Activated naive CD8-positive, alpha-beta T cell treated with anti-CD3 and anti-CD28 coated beads for 36 hours (primary cell): ENCODE results near the gene CSNK2A3. TPM values are rescaled to one million over a fixed set of nuclear protein-coding genes. Genes with fewer than 3 reads are reported as not detected.

ENCODE experiments used
- DNase-seq: peaks from one replicate; pipeline ENCODE4 v3.0.0; 2021
- H3K27ac Mint-ChIP-seq: one replicate; pipeline ENCODE4 v1.8.0; 2022; ENCODE audit warnings: mild to moderate bottlenecking, moderate library complexity, mixed read lengths
- H3K27me3 Mint-ChIP-seq: one replicate; pipeline ENCODE4 v1.8.0; 2022; ENCODE audit warnings: mild to moderate bottlenecking, mixed read lengths
- H3K36me3 Mint-ChIP-seq: one replicate; pipeline ENCODE4 v1.8.0; 2021; ENCODE audit warnings: mild to moderate bottlenecking, mixed read lengths
- H3K4me1 Mint-ChIP-seq: one replicate; pipeline ENCODE4 v1.8.0; 2021; ENCODE audit warnings: mixed read lengths
- H3K4me3 Mint-ChIP-seq: one replicate; pipeline ENCODE4 v1.8.0; 2022; ENCODE audit warnings: mild to moderate bottlenecking, moderate library complexity, mixed read lengths
- H3K9me3 Mint-ChIP-seq: one replicate; pipeline ENCODE4 v1.8.0; 2022; ENCODE audit warnings: mixed read lengths
- total RNA-seq, 2 experiments: library from RNA; stranded (reverse); gene quantifications; one replicate each; pipeline ENCODE4 v1.2.3, GENCODE V29; 2021

Gene CSNK2A3
- total RNA-seq, 2 experiments from 2014 or later, result 2.5 to 3.4 TPM

- no peaks in the 10 kb centered on the region for H3K36me3 Mint-ChIP-seq
- no peaks in the 10 kb centered on the region for H3K9me3 Mint-ChIP-seq
- peaks cover 10% of the 10 kb centered on the region for H3K27me3 Mint-ChIP-seq
- DNase-seq, result no peak
- no peak overlapping the region for H3K4me3 Mint-ChIP-seq
- no peak overlapping the region for H3K27ac Mint-ChIP-seq
- no peaks in the 10 kb centered on the region for H3K4me1 Mint-ChIP-seq
Measured at GRCh38 chr11:11332141-11332710, 20.8 kb downstream of the CSNK2A3 start.

GRCh38 chr11:11329062-11329806, 23.8 kb downstream of the CSNK2A3 start:
- Mint-ChIP-seq H3K4me1 (no peaks in the 10 kb centered on the region), H3K27me3 (peaks cover 6% of the 10 kb centered on the region), H3K27ac (no peak overlapping the region), H3K9me3 (no peaks in the 10 kb centered on the region), H3K4me3 (no peak overlapping the region), H3K36me3 (peaks cover 7% of the 10 kb centered on the region)
- DNase-seq, result no peak

GRCh38 chr11:11324090-11324489, 29.0 kb downstream of the CSNK2A3 start:
- Mint-ChIP-seq H3K27ac (no peak overlapping the region), H3K4me3 (no peak overlapping the region), H3K36me3 (peaks cover 15% of the 10 kb centered on the region), H3K27me3 (no peaks in the 10 kb centered on the region), H3K4me1 (no peaks in the 10 kb centered on the region), H3K9me3 (peaks cover 9% of the 10 kb centered on the region)
- DNase-seq, result no peak

- no peak for DNase-seq
- Mint-ChIP-seq H3K27ac (no peak overlapping the region), H3K27me3 (no peaks in the 10 kb centered on the region), H3K36me3 (peaks cover 15% of the 10 kb centered on the region), H3K4me3 (no peak overlapping the region), H3K9me3 (peaks cover 9% of the 10 kb centered on the region), H3K4me1 (no peaks in the 10 kb centered on the region)
Measured at GRCh38 chr11:11322101-11322500, 30.9 kb downstream of the CSNK2A3 start.

GRCh38 chr11:11320825-11321224, 32.2 kb downstream of the CSNK2A3 start:
- Mint-ChIP-seq H3K36me3 (peaks cover 12% of the 10 kb centered on the region), H3K9me3 (peaks cover 9% of the 10 kb centered on the region), H3K27ac (no peak overlapping the region), H3K27me3 (no peaks in the 10 kb centered on the region), H3K4me3 (no peak overlapping the region), H3K4me1 (no peaks in the 10 kb centered on the region)
- DNase-seq, result no peak

GRCh38 chr11:11318961-11319360, 34.1 kb downstream of the CSNK2A3 start:
- no peak overlapping the region for H3K27ac Mint-ChIP-seq
- peaks cover 6% of the 10 kb centered on the region for H3K36me3 Mint-ChIP-seq
- peaks cover 9% of the 10 kb centered on the region for H3K9me3 Mint-ChIP-seq
- no peak overlapping the region for H3K4me3 Mint-ChIP-seq
- no peaks in the 10 kb centered on the region for H3K27me3 Mint-ChIP-seq
- H3K4me1 Mint-ChIP-seq, result no peaks in the 10 kb centered on the region
- no peak for DNase-seq

GRCh38 chr11:11318461-11318860, 34.6 kb downstream of the CSNK2A3 start:
- peaks cover 9% of the 10 kb centered on the region for H3K9me3 Mint-ChIP-seq
- H3K36me3 Mint-ChIP-seq, result peaks cover 1% of the 10 kb centered on the region
- no peaks in the 10 kb centered on the region for H3K4me1 Mint-ChIP-seq
- no peak for DNase-seq
- no peaks in the 10 kb centered on the region for H3K27me3 Mint-ChIP-seq
- H3K27ac Mint-ChIP-seq, result no peak overlapping the region
- H3K4me3 Mint-ChIP-seq, result no peak overlapping the region

- Mint-ChIP-seq H3K27ac (no peak overlapping the region), H3K36me3 (peaks cover under 1% of the 10 kb centered on the region), H3K9me3 (no peaks in the 10 kb centered on the region), H3K4me3 (no peak overlapping the region), H3K27me3 (no peaks in the 10 kb centered on the region), H3K4me1 (no peaks in the 10 kb centered on the region)
- DNase-seq, result no peak
Measured at GRCh38 chr11:11316651-11317230, 36.3 kb downstream of the CSNK2A3 start.

- Mint-ChIP-seq H3K4me1 (peaks cover 4% of the 10 kb centered on the region), H3K4me3 (no peak overlapping the region), H3K9me3 (peaks cover 6% of the 10 kb centered on the region), H3K27me3 (no peaks in the 10 kb centered on the region), H3K27ac (no peak overlapping the region), H3K36me3 (no peaks in the 10 kb centered on the region)
- no peak for DNase-seq
Measured at GRCh38 chr11:11313902-11314692, 39.0 kb downstream of the CSNK2A3 start.

- H3K4me1 Mint-ChIP-seq, result peaks cover 4% of the 10 kb centered on the region
- DNase-seq, result no peak
- no peak overlapping the region for H3K27ac Mint-ChIP-seq
- H3K27me3 Mint-ChIP-seq, result no peaks in the 10 kb centered on the region
- H3K4me3 Mint-ChIP-seq, result no peak overlapping the region
- no peaks in the 10 kb centered on the region for H3K36me3 Mint-ChIP-seq
- peaks cover 6% of the 10 kb centered on the region for H3K9me3 Mint-ChIP-seq
Measured at GRCh38 chr11:11313426-11313825, 39.6 kb downstream of the CSNK2A3 start.

- Mint-ChIP-seq H3K27me3 (no peaks in the 10 kb centered on the region), H3K36me3 (peaks cover 1% of the 10 kb centered on the region), H3K27ac (no peak overlapping the region), H3K4me1 (peaks cover 4% of the 10 kb centered on the region), H3K9me3 (peaks cover 6% of the 10 kb centered on the region), H3K4me3 (no peak overlapping the region)
- no peak for DNase-seq
Measured at GRCh38 chr11:11312738-11313137, 40.3 kb downstream of the CSNK2A3 start.

- no peak overlapping the region for H3K27ac Mint-ChIP-seq
- DNase-seq, result no peak
- no peaks in the 10 kb centered on the region for H3K27me3 Mint-ChIP-seq
- H3K36me3 Mint-ChIP-seq, result peaks cover 1% of the 10 kb centered on the region
- H3K4me1 Mint-ChIP-seq, result peaks cover 4% of the 10 kb centered on the region
- H3K4me3 Mint-ChIP-seq, result no peak overlapping the region
- H3K9me3 Mint-ChIP-seq, result peaks cover 6% of the 10 kb centered on the region
Measured at GRCh38 chr11:11311169-11311568, 41.9 kb downstream of the CSNK2A3 start.

- no peak overlapping the region for H3K27ac Mint-ChIP-seq
- peaks cover 4% of the 10 kb centered on the region for H3K4me1 Mint-ChIP-seq
- peaks cover 1% of the 10 kb centered on the region for H3K36me3 Mint-ChIP-seq
- H3K4me3 Mint-ChIP-seq, result no peak overlapping the region
- H3K9me3 Mint-ChIP-seq, result peaks cover 6% of the 10 kb centered on the region
- H3K27me3 Mint-ChIP-seq, result no peaks in the 10 kb centered on the region
- no peak for DNase-seq
Measured at GRCh38 chr11:11309906-11310305, 43.1 kb downstream of the CSNK2A3 start.

GRCh38 chr11:11308249-11308648, 44.8 kb downstream of the CSNK2A3 start:
- peaks cover 6% of the 10 kb centered on the region for H3K9me3 Mint-ChIP-seq
- DNase-seq, result no peak
- no peak overlapping the region for H3K4me3 Mint-ChIP-seq
- H3K4me1 Mint-ChIP-seq, result peaks cover 4% of the 10 kb centered on the region
- H3K27me3 Mint-ChIP-seq, result no peaks in the 10 kb centered on the region
- H3K36me3 Mint-ChIP-seq, result peaks cover 1% of the 10 kb centered on the region
- no peak overlapping the region for H3K27ac Mint-ChIP-seq

GRCh38 chr11:11306855-11307254, 46.2 kb downstream of the CSNK2A3 start:
- Mint-ChIP-seq H3K27ac (no peak overlapping the region), H3K36me3 (peaks cover 1% of the 10 kb centered on the region)
- no peak for DNase-seq

More at GRCh38 chr11:11306855-11307254, 46.2 kb downstream of the CSNK2A3 start:
- Mint-ChIP-seq H3K4me3 (no peak overlapping the region), H3K4me1 (peaks cover 4% of the 10 kb centered on the region), H3K27me3 (no peaks in the 10 kb centered on the region), H3K9me3 (peaks cover 6% of the 10 kb centered on the region)
